ENCODE data around the gene CTNNA3. TPM values are rescaled to one million over a fixed set of nuclear protein-coding genes. Genes with fewer than 3 reads are reported as not detected.

Gene CTNNA3
- total RNA-seq, 4 donors from 2014 or later: under 0.01 to 0.38 (median 0.27) TPM

- no peak for TF ChIP-seq CTCF (IDR thresholded peaks at IDR 0.05; ENCODE audit: low read depth)
Observed at GRCh38 chr10:66258693-66259092, 1437.3 kb downstream of the CTNNA3 start.

GRCh38 chr10:66257801-66258200 is 1438.2 kb downstream of the CTNNA3 start:
- no peak for TF ChIP-seq CTCF (IDR thresholded peaks at IDR 0.05; ENCODE audit: low read depth)

GRCh38 chr10:66252986-66253385 is 1443.0 kb downstream of the CTNNA3 start:
- TF ChIP-seq CTCF (IDR thresholded peaks at IDR 0.05; ENCODE audit: low read depth): no peak

GRCh38 chr10:66246177-66246576 is 1449.8 kb downstream of the CTNNA3 start:
- no peak for TF ChIP-seq CTCF (IDR thresholded peaks at IDR 0.05; ENCODE audit: low read depth)

- no peak for TF ChIP-seq CTCF (IDR thresholded peaks at IDR 0.05; ENCODE audit: low read depth)
Observed at GRCh38 chr10:66244953-66245352, 1451.0 kb downstream of the CTNNA3 start.

- no peak for TF ChIP-seq CTCF (IDR thresholded peaks at IDR 0.05; ENCODE audit: low read depth)
Observed at GRCh38 chr10:66242885-66243284, 1453.1 kb downstream of the CTNNA3 start.

- TF ChIP-seq CTCF (IDR thresholded peaks at IDR 0.05; ENCODE audit: low read depth): no peak
Observed at GRCh38 chr10:66239062-66239461, 1456.9 kb downstream of the CTNNA3 start.

Measured in subcutaneous adipose tissue (tissue), 4 donors.